GM19463 (cell line): ENCODE measurements around the gene PIAS1.

ENCODE experiments used
- ATAC-seq: cut with Tn5 transposase; IDR thresholded peaks from one replicate; pipeline ENCODE4 v1.9.1; 2021; ENCODE audit warnings: mild to moderate bottlenecking, moderate library complexity; ENCODE audit not compliant: unreplicated experiment

PIAS1 gene

GRCh38 chr15:68173119-68173518, 119.0 kb downstream of the PIAS1 start:
- no peak for ATAC-seq

DNA sequence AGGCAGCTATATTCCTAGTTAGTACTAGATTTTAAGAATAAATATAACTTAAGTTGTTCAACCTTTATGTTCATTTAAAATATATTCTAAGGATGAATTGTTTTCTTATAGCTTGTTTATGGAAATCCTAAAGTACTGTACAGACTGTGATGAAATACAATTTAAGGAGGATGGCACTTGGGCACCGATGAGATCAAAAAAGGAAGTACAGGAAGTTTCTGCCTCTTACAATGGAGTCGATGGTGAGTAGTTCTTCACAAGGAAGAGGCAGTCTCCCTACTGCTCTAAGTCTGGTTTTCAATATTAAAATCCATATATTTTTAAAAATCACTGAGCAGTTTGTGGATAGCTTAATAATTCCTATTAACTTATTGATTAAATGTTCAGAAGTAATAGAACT, 121.4 kb downstream of the PIAS1 start:
- no peak for ATAC-seq

GRCh38 chr15:68176601-68177000, 122.5 kb downstream of the PIAS1 start:
- ATAC-seq = no peak

DNA sequence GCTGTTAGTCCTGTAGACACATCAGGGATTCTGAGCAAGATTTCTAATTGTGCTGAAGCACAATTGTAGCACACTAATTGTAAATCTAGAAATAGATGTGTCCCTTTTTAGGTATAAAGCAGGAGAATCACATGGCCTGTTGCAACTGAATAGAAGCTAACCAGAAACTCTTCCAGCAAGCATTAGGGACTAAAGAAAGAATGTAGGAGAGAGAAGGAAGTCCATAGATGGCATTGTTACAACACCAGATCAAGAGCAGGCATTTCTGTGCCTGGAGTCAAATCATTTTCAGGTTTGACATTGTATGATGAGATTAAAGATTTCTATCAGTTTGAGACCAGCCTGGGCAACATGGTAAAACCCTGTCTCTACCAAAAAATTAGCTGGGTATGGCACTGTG, 123.6 kb downstream of the PIAS1 start:
- ATAC-seq = no peak

GRCh38 chr15:68183616-68184315, 129.7 kb downstream of the PIAS1 start:
- ATAC-seq = no peak

DNA sequence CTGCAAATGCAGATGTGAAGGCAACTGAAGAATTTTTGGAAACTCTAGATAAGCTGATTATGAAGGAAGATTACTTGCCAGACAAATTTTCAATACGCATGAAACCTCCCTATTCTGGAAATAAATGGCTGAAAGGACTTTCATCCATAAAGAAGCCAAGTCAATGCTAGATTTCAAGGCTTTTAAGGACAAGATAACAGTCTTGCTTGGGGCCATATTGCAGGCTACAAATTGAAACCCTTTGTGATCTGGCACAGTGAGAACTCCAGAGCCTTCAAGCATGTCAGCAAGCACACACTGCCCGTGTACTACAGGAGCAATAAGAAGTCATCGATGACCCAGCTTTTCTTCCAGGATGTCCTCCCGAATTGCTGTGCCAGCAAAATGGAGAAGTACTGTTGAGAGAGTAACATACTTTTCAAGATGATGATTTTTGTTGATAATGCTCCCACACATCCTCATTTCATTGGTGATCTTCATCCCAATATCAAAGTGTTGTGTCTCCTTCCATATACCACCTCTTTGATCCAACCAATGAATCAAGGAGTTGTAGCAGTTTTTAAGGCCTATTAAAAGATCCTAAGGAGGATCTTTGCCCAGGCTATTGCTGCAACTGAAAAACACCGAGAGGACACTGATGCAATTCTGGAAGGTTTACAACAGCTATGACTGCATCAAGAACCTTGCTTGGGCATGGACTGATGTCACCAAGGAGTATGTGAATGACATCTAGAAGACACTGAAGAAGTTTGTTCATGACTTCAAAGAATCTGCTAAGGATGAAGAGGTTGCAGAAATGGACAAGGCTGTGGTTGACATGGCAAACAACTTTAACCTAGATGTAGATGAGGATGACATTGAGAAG, 130.7 kb downstream of the PIAS1 start:
- no peak for ATAC-seq

- no peak for ATAC-seq
Observed at GRCh38 chr15:68186671-68187397, 132.7 kb downstream of the PIAS1 start.

- ATAC-seq = no peak
Observed at GRCh38 chr15:68187559-68187958, 133.4 kb downstream of the PIAS1 start.

DNA sequence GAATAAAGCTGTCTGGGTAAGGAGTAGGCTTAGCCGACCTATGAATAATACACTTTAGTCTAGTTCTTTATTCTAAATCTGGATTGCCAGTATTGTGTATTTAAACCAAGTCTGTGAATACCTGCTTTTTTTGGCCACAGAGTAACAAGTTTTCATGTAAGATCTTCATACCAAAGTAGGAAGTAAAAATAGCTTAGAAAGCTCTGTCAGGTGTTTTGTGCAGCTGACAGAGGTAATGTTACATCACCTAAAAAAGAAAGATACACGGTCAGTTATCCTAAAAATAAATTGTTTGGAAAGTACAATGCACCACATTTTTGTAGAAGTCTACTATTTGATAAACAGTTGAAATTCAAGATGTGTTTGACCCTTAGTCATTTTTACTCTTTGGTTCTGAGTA, 134.5 kb downstream of the PIAS1 start:
- ATAC-seq = no peak

- no peak for ATAC-seq
Observed at GRCh38 chr15:68190048-68190447, 135.9 kb downstream of the PIAS1 start.

GRCh38 chr15:68191555-68191954, 137.4 kb downstream of the PIAS1 start:
- no peak for ATAC-seq

GRCh38 chr15:68192117-68192516, 138.0 kb downstream of the PIAS1 start:
- no peak for ATAC-seq

DNA sequence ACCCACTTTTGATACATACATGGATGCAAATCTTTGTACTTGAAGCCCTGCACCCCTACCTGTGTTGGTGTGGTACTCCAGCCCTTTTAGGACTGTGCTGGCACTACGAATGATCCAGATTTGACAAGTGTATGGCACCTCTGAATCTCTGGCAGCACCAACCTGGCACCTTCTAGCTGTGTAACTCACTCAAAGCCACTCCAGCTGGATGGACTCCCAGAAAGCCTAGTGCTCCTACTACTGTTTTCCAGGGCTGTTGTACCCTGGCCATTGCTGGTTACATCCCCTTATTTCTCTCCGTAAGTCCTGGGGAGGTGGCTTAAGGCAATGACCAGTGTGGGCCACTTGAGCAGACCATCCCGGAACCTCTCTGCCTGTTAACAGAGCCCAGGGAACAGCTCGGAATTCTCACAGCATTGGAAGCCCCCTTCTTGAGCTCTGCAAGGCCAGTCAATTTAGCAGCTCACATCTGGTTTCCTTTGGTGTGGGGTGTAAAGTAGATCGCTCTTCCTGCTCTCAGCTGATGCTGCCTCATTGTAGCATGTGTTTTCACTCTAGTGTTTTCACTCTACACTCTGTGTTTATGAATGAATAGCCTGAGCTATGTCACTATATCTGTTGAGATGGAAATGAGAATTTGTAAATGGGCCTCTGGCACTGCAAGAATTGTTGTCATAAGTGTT, 138.8 kb downstream of the PIAS1 start:
- no peak for ATAC-seq

GRCh38 chr15:68195336-68196112, 141.4 kb downstream of the PIAS1 start:
- no peak for ATAC-seq

DNA sequence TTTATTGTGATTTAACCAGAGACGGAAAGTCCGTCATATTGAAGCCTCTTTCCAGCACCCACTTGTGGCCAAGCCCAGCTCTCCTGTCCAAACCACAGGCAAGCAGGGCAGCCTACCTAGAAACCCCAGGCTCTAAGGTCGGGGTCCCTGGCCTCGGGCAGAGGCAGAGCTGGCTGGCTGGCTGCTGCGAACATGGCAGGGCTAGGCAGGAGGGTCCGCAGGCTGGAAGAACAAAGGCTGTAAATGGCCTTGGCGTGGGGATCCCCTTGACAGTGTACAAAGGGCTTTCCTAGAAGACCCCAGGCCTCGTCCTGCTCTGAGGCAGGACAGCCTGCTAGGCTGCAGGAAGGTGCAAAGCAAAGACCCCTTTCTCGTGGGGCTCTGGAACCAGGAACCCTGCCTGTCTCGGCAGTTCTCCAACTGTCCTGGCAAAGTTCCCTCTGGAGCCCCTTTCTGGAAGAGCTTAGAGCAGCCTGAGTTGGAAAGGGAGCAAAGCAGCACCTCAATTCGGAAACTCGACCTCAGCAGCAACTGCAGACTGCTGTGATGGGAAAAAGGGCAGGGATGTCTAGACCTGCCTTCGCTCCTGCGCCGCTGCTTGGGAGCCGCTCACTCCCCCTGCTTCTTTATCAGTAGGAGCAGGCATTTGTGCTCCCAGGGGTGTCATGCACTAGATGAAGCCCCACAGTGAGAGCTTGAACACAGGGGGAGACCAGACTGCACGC, 142.5 kb downstream of the PIAS1 start:
- no peak for ATAC-seq

GRCh38 chr15:68197170-68197492, 143.0 kb downstream of the PIAS1 start:
- ATAC-seq = no peak

DNA sequence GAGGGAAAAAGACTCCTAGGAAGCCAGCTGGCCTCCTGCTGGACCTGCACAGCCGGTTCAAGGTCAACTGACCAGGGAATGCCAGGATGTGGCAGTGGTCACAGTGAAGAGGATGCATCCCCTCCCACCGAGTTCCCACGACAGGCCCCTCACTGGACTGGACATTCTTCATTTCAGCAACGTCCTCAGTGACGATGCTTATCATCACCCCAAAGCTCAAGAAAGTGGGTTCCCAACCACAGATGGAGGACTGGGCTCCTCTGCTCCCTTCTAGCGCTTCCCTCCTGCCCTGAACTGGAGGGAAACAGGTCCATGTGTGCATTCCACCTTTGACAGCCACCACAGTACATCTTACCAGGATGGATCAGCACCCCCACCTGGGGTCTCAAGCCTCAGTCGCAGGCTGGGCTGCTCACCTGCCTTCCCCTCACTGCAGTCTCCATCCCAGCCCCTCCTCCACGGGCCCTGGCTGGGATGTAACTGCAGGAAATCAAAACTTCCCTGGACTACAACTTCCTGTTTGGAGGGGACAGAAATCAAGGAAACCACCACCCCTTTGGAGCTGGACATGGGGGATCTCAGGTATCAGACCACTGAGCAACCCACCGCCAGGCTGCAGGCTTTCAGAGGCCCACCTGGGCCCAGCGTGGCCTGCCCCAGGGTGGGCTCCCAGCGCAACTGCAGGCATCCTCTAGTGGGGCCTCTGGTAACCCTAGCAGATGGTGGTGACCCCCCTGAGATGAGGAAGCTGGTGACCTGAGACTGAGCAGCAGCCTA, 143.7 kb downstream of the PIAS1 start:
- ATAC-seq = no peak

DNA sequence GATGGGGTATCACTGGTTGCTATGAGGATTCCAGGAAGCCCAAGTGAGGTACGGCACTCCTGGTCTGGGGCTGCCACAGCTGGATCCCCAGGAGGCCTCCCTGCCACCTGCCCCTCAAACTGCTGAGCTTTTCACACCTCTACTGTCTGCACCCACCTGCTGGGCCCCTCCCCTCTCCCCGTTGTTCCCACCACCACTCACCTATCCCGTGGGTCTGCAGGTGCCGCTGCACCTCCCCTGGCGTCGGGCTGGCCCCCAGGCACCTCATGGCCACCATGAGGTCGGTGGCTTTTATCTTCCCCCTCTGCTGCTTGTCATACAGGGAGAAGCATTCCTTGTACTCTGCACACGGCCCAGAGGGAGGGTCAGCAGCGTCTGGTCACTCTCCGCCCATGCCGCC, 145.2 kb downstream of the PIAS1 start:
- no peak for ATAC-seq
